Activated B cell treated with CpG ODN at 0.5 μM for 24 hours (primary cell): ENCODE data around the gene PNLDC1. TPM values are rescaled to one million over a fixed set of nuclear protein-coding genes. Genes with fewer than 3 reads are reported as not detected.
"Not testable (repeated sequence)": the region's sequence is repeated elsewhere in the genome, so short reads cannot be mapped to it uniquely, and the experiment has no call there.

Experiments
- ATAC-seq: fragments of 200-7000 bp; cut with Tn5 transposase; one replicate; pipeline ENCODE4 v1.10.0; 2021; ENCODE audit warnings: low read depth, mild to moderate bottlenecking, moderate library complexity
- CTCF ChIA-PET: fragments of 350-600 bp; sonication (Branson Sonifier 250); formaldehyde crosslinking; loops from one replicate; lab custom pipeline; 2021; ENCODE audit warnings: antibody characterized with exemption; lab: Charles Lee
- POLR2A ChIA-PET: fragments of 350-600 bp; sonication (Branson Sonifier 250); formaldehyde crosslinking; loops from one replicate; lab custom pipeline; 2021; ENCODE audit warnings: antibody characterized with exemption; lab: Charles Lee
- DNase-seq: peaks from one replicate; pipeline ENCODE4 v3.0.0; 2022
- H3K27ac Mint-ChIP-seq: one replicate; pipeline ENCODE4 v1.8.0; 2020; ENCODE audit warnings: mixed read lengths
- H3K27me3 Mint-ChIP-seq: one replicate; pipeline ENCODE4 v1.8.0; 2021; ENCODE audit warnings: mixed read lengths
- H3K36me3 Mint-ChIP-seq: one replicate; pipeline ENCODE4 v1.8.0; 2021; ENCODE audit warnings: low read depth, mixed read lengths
- H3K4me1 Mint-ChIP-seq: one replicate; pipeline ENCODE4 v1.8.0; 2021; ENCODE audit warnings: mixed read lengths
- H3K4me3 Mint-ChIP-seq: one replicate; pipeline ENCODE4 v1.8.0; 2020; ENCODE audit warnings: mild to moderate bottlenecking, mixed read lengths
- H3K9me3 Mint-ChIP-seq: one replicate; pipeline ENCODE4 v1.8.0; 2020; ENCODE audit warnings: mixed read lengths
- intact Hi-C: fragments of 100-400 bp; cut with micrococcal nuclease; formaldehyde crosslinking; loops from one replicate; pipeline ENCODE4 v1.15.1; 2024
- total RNA-seq: library from RNA; stranded (reverse); gene quantifications from 2 replicates; pipeline ENCODE4 v1.2.3, GENCODE V29; 2022
- TF ChIP-seq, protein P1 (sequence below): fragments of 200-600 bp; IDR thresholded peaks from one replicate; pipeline ENCODE4 v1.8.0; 2022; ENCODE audit warnings: antibody characterized with exemption, mild to moderate bottlenecking

PNLDC1 gene
- total RNA-seq, 1 donor from 2014 or later, result 0.24 TPM

DNA sequence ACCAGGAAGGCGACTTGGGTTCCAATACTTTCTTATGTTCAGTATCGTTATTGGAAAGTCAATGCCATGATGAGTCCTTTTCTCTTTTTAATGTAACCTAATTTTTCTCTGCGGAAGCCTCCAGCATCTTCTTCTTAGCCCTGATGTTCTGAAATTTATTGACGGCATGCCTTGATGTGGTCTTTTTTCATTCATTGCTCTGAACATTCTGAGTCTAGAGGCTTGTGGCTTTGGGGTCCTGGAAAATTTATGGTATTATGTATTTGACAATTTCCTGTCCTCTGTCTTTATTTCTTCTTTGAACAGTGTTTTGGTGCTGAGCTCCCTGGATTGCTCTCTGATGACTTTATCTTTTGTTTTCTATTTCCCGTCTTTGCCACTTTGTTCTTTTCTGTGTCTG lies 62.0 kb downstream of the PNLDC1 start:
- H3K27ac Mint-ChIP-seq, result no peak overlapping the region
- CTCF ChIA-PET, result no interaction called here
- intact Hi-C loops, result loop anchor here (5.0 kb wide), 2 partner anchors 905 to 1510 kb away; no protein-coding TSS in a partner anchor
- POLR2A ChIA-PET, result no interaction called here
- no peak for ATAC-seq
- no peaks in the 10 kb centered on the region for H3K4me1 Mint-ChIP-seq
- DNase-seq, result no peak
- H3K36me3 Mint-ChIP-seq, result no peaks in the 10 kb centered on the region
- TF ChIP-seq, protein P1, sequence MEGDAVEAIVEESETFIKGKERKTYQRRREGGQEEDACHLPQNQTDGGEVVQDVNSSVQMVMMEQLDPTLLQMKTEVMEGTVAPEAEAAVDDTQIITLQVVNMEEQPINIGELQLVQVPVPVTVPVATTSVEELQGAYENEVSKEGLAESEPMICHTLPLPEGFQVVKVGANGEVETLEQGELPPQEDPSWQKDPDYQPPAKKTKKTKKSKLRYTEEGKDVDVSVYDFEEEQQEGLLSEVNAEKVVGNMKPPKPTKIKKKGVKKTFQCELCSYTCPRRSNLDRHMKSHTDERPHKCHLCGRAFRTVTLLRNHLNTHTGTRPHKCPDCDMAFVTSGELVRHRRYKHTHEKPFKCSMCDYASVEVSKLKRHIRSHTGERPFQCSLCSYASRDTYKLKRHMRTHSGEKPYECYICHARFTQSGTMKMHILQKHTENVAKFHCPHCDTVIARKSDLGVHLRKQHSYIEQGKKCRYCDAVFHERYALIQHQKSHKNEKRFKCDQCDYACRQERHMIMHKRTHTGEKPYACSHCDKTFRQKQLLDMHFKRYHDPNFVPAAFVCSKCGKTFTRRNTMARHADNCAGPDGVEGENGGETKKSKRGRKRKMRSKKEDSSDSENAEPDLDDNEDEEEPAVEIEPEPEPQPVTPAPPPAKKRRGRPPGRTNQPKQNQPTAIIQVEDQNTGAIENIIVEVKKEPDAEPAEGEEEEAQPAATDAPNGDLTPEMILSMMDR, result no peak
- H3K4me3 Mint-ChIP-seq, result no peak overlapping the region
- peaks cover 10% of the 10 kb centered on the region for H3K9me3 Mint-ChIP-seq
- peaks cover 21% of the 10 kb centered on the region for H3K27me3 Mint-ChIP-seq

DNA sequence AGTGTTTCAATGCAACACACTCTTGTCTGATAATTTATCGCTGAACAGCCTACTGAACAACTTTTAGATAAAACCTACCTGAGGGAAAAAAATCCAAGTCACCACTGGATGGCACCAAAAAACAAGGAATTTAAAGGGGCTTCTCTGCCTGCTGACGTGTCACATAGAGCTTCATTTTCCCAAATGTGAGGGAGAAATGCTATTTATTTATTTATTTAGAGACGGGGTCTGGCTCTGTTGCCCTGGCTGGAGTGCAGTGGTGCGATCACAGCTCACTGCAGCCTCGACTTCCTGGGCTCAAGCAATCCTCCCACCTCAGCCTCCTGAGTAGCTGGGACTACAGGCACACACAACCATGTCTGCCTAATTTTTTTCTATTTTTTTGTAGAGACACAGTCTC lies 63.3 kb downstream of the PNLDC1 start:
- intact Hi-C loops, result loop anchor here (1.0 to 5.0 kb wide), 6 partner anchors 78 to 1509 kb away; no protein-coding TSS in a partner anchor
- not testable (repeated sequence) for DNase-seq, ATAC-seq, H3K36me3 Mint-ChIP-seq, H3K9me3 Mint-ChIP-seq, H3K4me3 Mint-ChIP-seq, H3K4me1 Mint-ChIP-seq, H3K27ac Mint-ChIP-seq
- ChIA-PET CTCF (interaction anchor here (0.8 to 1.6 kb wide), 21 partner anchors 10 to 670 kb away, joined by 3 to 32 read pairs (median 4); partner anchors contain the start of gene SOD2), POLR2A (interaction anchor here (0.7 kb wide), 1 partner anchor 105 kb away, joined by 3 read pairs; no protein-coding TSS in a partner anchor)
- H3K27me3 Mint-ChIP-seq, result peaks cover 13% of the 10 kb centered on the region

DNA sequence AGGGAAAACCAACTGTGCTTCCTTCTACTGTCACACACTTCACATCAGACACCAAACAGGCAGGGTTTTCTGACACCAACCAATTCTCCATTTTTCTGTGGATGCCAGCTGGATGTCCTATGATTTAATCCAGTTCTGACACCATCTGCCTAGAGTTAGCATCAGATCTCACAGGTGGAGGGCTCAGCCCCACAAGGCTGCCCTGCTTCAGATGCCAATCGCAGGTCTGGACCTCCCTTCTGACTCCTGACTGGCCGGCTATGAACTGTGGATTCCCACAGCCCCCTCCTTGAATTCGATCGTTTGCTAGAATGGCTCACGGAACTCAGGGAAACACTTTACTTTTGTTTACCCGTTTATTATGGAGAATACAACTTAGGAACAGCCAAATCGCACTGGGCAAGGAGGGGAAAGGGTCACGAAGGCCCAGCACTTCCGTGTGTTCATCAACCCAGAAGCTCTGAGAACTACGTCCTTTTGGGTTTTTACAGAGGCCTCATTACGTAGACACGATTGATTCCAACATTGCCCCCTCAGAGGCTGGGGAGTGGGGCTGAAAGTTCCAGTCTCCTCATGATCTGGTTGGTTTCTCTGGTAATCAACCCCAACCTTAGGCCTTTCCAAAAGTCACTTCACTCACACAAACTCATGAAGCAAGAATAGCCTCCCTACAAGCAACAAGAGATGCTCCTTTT lies 65.3 kb downstream of the PNLDC1 start:
- Mint-ChIP-seq H3K27ac (no peak overlapping the region), H3K4me3 (no peak overlapping the region), H3K4me1 (no peaks in the 10 kb centered on the region), H3K9me3 (no peaks in the 10 kb centered on the region), H3K27me3 (peaks cover 7% of the 10 kb centered on the region), H3K36me3 (no peaks in the 10 kb centered on the region)
- ChIA-PET CTCF (interaction anchor here (0.6 to 1.5 kb wide), 2 partner anchors 70 to 590 kb away, joined by 3 read pairs; no protein-coding TSS in a partner anchor), POLR2A (no interaction called here)
- no peak for ATAC-seq
- TF ChIP-seq, protein P1, result no peak
- intact Hi-C loops, result no loop called here
- DNase-seq, result no peak

DNA sequence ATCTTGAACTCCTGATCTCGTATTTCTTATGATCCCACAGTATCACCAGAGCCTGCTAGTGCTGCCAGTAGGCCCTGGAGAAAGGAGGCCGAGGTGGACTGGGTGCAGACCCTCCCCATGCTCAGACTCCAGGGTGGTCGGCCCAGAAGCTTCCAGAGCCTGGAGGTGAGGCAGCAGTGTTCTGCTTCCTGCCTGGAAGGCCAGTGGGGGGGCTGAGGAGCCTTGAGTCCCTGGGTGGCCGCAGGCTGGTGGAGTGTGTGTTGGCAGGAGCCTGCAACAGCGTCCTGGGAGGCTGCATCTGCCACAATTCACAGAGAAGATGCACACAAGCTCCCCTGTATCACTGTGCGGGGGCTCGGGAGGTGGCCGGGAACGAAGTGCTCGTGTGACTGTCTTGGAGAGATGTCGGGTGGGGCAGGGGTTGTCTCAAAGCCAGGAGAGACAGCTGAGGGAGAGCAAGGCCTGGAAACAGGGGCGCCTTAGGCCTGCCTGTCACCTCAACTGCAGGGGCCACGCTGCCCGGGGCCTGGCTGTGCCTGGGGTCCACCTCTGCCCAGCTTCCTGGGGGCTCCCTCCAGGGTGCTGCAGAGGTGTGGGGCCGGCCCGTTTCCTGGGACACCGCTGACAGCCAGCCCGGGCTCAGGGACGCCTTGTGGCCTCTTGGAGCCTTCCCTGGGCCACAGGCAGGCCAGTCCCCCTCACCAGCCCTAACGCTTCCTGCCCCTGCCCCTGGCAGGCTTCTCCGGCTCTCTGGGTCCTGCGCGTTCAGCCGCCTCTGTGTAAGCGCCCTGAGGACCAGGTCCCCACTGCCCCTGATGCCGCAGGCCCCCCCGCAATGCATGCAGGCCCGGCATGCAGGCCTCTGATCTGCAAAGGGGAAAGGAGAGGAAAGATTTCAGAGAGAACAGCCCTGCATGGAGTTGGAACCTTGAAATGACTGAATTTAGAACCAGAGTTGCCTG lies 66.5 kb downstream of the PNLDC1 start:
- intact Hi-C loops, result no loop called here
- POLR2A ChIA-PET, result no interaction called here

More for the DNA sequence above, 66.5 kb downstream of the PNLDC1 start:
- Mint-ChIP-seq H3K27me3 (peaks cover 6% of the 10 kb centered on the region), H3K9me3 (no peaks in the 10 kb centered on the region), H3K4me3 (no peak overlapping the region), H3K4me1 (no peaks in the 10 kb centered on the region), H3K36me3 (no peaks in the 10 kb centered on the region), H3K27ac (no peak overlapping the region)
- TF ChIP-seq, protein P1, result no peak
- CTCF ChIA-PET, result interaction anchor here (1.5 kb wide), 1 partner anchor 589 kb away, joined by 3 read pairs; no protein-coding TSS in a partner anchor
- no peak for DNase-seq
- no peak for ATAC-seq

Other genes starting within 250 kb of the PNLDC1 start
- 91.0 and 98.2 TPM in 2 replicates for gene SOD2, start 107.0 kb upstream of the PNLDC1 start, total RNA-seq
- gene WTAP, start 72.8 kb upstream of the PNLDC1 start, total RNA-seq, result 124 and 141 TPM in 2 replicates
- 82.0 and 87.9 TPM in 2 replicates for gene ACAT2, start 38.2 kb upstream of the PNLDC1 start, total RNA-seq
- 181 and 199 TPM in 2 replicates for gene TCP1, start 10.7 kb upstream of the PNLDC1 start, total RNA-seq
- 44.7 and 47.7 TPM in 2 replicates for gene MRPL18, start 9.8 kb upstream of the PNLDC1 start, total RNA-seq
- not detected in 2 replicates for gene MAS1, start 90.7 kb downstream of the PNLDC1 start, total RNA-seq
- 69.6 and 79.5 TPM in 2 replicates for gene IGF2R, start 168.8 kb downstream of the PNLDC1 start, total RNA-seq